Esophagus squamous epithelium (tissue), 5 donors: Measurements from ENCODE around the gene FCSK. TPM values are rescaled to one million over a fixed set of nuclear protein-coding genes. Genes with fewer than 3 reads are reported as not detected.

ENCODE experiments used
- DNase-seq: peaks from one replicate; lab custom pipeline; 2025; lab: John Stamatoyannopoulos, UW
- H3K27ac ChIP-seq, 4 donors: fragments of 200-600 bp; sonication (generic); one replicate each; pipeline ENCODE4 v1.5.1; 2016 to 2019; ENCODE audit warnings: mild to moderate bottlenecking in 1 of 4
- H3K27me3 ChIP-seq, 4 donors: fragments of 200-600 bp; sonication (generic); 1 replicate in 3 of 4; 2 replicates in 1 of 4; pipeline versions ENCODE4 v1.5.1 to v1.6.0; 2017 to 2021; ENCODE audit warnings: antibody characterized with exemption in 1 of 4
- H3K36me3 ChIP-seq, 3 donors: fragments of 200-600 bp; sonication (generic); one replicate each; pipeline ENCODE4 v1.5.1; 2016 to 2019
- H3K4me1 ChIP-seq, 3 donors: fragments of 200-600 bp; sonication (generic); one replicate each; pipeline ENCODE4 v1.5.1; 2017 to 2019
- H3K4me3 ChIP-seq, 4 donors: fragments of 200-600 bp; sonication (generic); 1 replicate in 3 of 4; 2 replicates in 1 of 4; pipeline ENCODE4 v1.5.1; 2016 to 2019; ENCODE audit warnings: mild to moderate bottlenecking in 2 of 4, moderate library complexity in 1 of 4
- H3K9me3 ChIP-seq, 3 donors: fragments of 200-600 bp; sonication (generic); one replicate each; pipeline ENCODE4 v1.5.1; 2016 to 2019
- CTCF ChIP-seq, 6 experiments: fragments of 450-650 bp in 4 of 6; fragments of 200-600 bp in 2 of 6; sonication (generic) in 2 of 6; IDR thresholded peaks; one replicate each; pipeline ENCODE4 v1.5.1; 2016 to 2019; ENCODE audit warnings: antibody characterized with exemption in 6 of 6, mild to moderate bottlenecking in 4 of 6, moderate library complexity in 4 of 6
- POLR2A ChIP-seq, 4 donors: fragments of 450-650 bp; IDR thresholded peaks; one replicate each; pipeline ENCODE4 v1.6.1; 2017; ENCODE audit warnings: antibody characterized with exemption in 4 of 4, mild to moderate bottlenecking in 4 of 4, moderate library complexity in 3 of 4
- WGBS, 2 donors: methylation state at CpG; one replicate each; pipeline ENCODE4 v1.1.5; 2018; 5-methylcytosine and 5-hydroxymethylcytosine counted together
- intact Hi-C: fragments of 100-400 bp; cut with DNase I; formaldehyde crosslinking; loops from one replicate; pipeline ENCODE4 v1.15.0; 2022
- total RNA-seq, 4 donors: library from RNA; depleted of rRNA; stranded (reverse); fragments of >200 nt; gene quantifications; one replicate each; pipeline ENCODE4 v1.1.0, GENCODE V29; 2016
- donor health status: DM: yes; HTN: yes; CAD: no.

The FCSK gene
- total RNA-seq, 4 donors from 2014 or later = 10.2 to 13.0 (median 11.0) TPM

GRCh38 chr16:70437017-70437581, 17.3 kb upstream of the FCSK start:
- Histone ChIP-seq H3K27ac (peak overlapping the region in 3 of 4 donors; percentile 55 to 86 (median 83)), H3K27me3 (no peaks in the 10 kb centered on the region), H3K4me3 (peak overlapping the region in 3 of 4 donors; percentile 67 to 80 (median 78)), H3K4me1 (peaks cover 30 to 71% (median 45%) of the 10 kb centered on the region in 3 donors), H3K36me3 (no peaks in the 10 kb centered on the region), H3K9me3 (no peaks in the 10 kb centered on the region)
- 39 to 67% methylated on average over 2 to 3 of the region's 5 CpGs for WGBS, 2 donors
- intact Hi-C loops = no loop called here
- no peak for TF ChIP-seq CTCF (IDR thresholded peaks at IDR 0.05)
- TF ChIP-seq POLR2A (IDR thresholded peaks at IDR 0.05) = no peak
- no peak for DNase-seq

GRCh38 chr16:70437582-70438557, 16.5 kb upstream of the FCSK start:
- peak overlapping the region; percentile 52 to 86 (median 69) for H3K27ac ChIP-seq
- TF ChIP-seq CTCF (IDR thresholded peaks at IDR 0.05) (no peak), POLR2A (IDR thresholded peaks at IDR 0.05) (no peak)
- no peaks in the 10 kb centered on the region for H3K36me3 ChIP-seq
- peak overlapping the region; percentile 64 to 80 (median 72) for H3K4me3 ChIP-seq
- peaks cover 28 to 64% (median 40%) of the 10 kb centered on the region in 3 donors for H3K4me1 ChIP-seq
- no peaks in the 10 kb centered on the region for H3K9me3 ChIP-seq
- intact Hi-C loops = no loop called here
- no peak for DNase-seq
- WGBS, 2 donors = 11 to 14% methylated on average over 20 to 21 of the region's 22 CpGs
- H3K27me3 ChIP-seq = no peaks in the 10 kb centered on the region

- DNase-seq = no peak
- peaks cover 22 to 57% (median 33%) of the 10 kb centered on the region in 3 donors for H3K4me1 ChIP-seq
Observed at GRCh38 chr16:70438585-70438968, 15.8 kb upstream of the FCSK start.

GRCh38 chr16:70438969-70439862, 15.2 kb upstream of the FCSK start, which contains the start of gene ST3GAL2:
Gene ST3GAL2, minus strand, starts transcription at chr16:70439100. Its CDS starts 40,570 bp downstream, at chr16:70398530.
- DNase-seq = peak; percentile 81
- no peak for TF ChIP-seq POLR2A (IDR thresholded peaks at IDR 0.05)
- peak in 1 of 6 experiments; percentile 9 for TF ChIP-seq CTCF (IDR thresholded peaks at IDR 0.05)
- Histone ChIP-seq H3K27me3 (no peaks in the 10 kb centered on the region), H3K9me3 (no peaks in the 10 kb centered on the region), H3K4me1 (peaks cover 15 to 50% (median 26%) of the 10 kb centered on the region in 3 donors), H3K4me3 (peak within 1 kb of the TSS; percentile 64 to 80 (median 72)), H3K27ac (peak within 1 kb of the TSS; percentile 52 to 86 (median 80)), H3K36me3 (no peaks in the 10 kb centered on the region)
- intact Hi-C loops = no loop called here
- WGBS, 2 donors = 5 to 7% methylated on average over 2 to 14 of the region's 86 CpGs

More at GRCh38 chr16:70438585-70438968, 15.8 kb upstream of the FCSK start:
- Histone ChIP-seq H3K36me3 (no peaks in the 10 kb centered on the region), H3K27me3 (no peaks in the 10 kb centered on the region), H3K27ac (peak overlapping the region; percentile 52 to 86 (median 69)), H3K9me3 (no peaks in the 10 kb centered on the region), H3K4me3 (peak overlapping the region; percentile 64 to 80 (median 72))
- intact Hi-C loops = no loop called here
- 0% methylated on average over 2 to 5 of the region's 39 CpGs for WGBS, 2 donors
- TF ChIP-seq POLR2A (IDR thresholded peaks at IDR 0.05) (no peak), CTCF (IDR thresholded peaks at IDR 0.05) (no peak)
